NOMO-1 treated with dmso at 0.1 percent for 144 hours (cell line): Measurements from ENCODE around the gene TMED10.
"Not testable (repeated sequence)": the region's sequence is repeated elsewhere in the genome, so short reads cannot be mapped to it uniquely, and the experiment has no call there.

Experiments used
- DNase-seq: peaks from one replicate; lab custom pipeline; 2025; ENCODE audit not compliant: unreplicated experiment; lab: John Stamatoyannopoulos, UW

Gene TMED10

GRCh38 chr14:75132382-75133086 lies 43.9 kb downstream of the TMED10 start:
- peak; percentile 21 for DNase-seq

DNA sequence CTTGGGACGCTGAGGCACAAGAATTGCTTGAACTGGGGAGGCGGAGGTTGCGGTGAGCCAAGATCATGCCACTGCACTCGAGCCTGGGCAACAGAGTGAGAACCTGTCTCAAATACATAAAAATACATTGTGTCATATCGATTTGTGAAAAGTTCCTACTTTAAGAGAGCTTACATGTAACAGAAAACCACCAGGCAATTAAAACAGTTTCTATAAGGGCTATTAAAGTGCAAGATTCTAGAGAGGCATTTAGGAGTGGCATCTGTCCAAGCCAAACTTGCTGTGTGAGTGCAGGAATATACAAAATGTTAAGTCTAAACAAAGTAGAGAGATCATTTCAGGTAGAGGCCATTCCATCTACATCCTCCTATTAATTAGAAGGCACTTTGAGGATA lies 47.8 kb downstream of the TMED10 start:
- DNase-seq = no peak

DNA sequence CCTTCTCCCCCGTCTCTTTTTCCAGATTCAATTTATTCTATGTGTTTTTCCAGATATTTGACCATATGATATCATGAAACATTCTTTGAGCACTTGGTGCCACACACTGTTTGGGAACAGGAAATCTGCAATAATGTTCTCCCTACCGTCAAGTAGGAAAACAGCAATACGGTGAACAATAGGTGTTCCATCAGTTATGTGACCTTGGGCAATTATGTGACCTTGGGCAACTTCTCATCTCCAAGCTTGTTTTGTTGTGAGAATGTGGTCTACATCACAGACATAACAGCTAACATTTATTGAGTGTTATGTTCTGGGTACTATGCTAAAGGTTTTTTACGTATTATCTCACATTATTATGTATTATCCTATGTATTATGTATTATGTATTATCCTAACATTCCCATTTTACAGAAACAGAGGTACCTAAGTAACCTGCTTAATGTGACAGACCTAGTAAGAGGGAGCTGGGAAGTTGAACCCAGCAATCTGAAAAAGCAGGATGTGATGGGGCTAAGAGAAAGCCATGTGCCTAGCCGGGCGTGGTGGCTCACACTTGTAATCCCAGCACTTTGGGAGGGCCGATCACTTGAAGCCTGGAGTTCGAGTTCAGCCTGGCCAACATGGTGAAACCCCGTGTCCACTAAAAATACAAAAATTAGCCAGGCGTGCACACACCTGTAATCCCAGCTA lies 48.4 kb downstream of the TMED10 start:
- no peak for DNase-seq

GRCh38 chr14:75127474-75127820 lies 49.0 kb downstream of the TMED10 start:
- DNase-seq = not testable (repeated sequence)

DNA sequence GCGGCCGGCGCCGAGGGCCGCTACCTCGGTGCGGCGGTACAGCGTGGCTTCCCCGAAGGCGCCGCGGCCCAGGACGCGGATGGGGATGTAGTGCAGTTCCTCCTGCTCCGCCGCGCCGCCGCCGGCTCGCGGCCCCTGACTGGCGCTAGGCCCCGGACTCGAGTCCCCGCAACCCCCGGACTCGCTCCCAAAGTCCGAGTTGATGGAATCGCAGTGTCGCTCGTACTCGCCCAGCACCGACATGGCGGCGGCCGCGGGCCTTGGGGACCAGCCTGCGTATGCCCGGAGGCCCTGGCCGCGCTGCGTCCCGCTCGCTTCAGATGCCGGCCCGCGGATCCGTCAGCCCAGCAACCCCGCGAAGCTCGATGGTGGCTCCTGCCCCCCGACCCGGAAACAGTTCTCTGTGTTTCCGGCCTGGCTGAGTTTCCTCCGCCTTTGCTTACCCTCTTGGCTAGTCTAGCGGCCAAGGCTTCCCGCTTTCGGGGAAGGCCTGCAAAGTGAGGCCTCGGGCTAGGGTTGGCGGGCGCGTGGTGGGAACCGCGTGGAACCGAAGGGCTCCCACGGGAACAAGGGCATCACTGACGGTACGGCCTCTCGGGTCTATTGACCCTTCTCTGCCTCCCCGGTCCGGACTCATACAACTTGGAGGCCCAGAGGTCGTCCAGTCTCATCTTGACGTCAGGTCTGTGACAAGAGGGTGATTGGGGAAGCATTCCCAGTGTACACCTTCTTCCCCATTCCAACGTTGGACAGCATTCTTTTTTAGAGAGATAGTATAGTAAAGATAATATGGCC lies 49.5 kb downstream of the TMED10 start, which contains the start of gene NEK9:
Gene NEK9, minus strand, starts transcription at position 370 of the 795 bp plus-strand sequence. Its CDS starts 127 bp downstream, at position 243.
- DNase-seq = peak; percentile 75

DNA sequence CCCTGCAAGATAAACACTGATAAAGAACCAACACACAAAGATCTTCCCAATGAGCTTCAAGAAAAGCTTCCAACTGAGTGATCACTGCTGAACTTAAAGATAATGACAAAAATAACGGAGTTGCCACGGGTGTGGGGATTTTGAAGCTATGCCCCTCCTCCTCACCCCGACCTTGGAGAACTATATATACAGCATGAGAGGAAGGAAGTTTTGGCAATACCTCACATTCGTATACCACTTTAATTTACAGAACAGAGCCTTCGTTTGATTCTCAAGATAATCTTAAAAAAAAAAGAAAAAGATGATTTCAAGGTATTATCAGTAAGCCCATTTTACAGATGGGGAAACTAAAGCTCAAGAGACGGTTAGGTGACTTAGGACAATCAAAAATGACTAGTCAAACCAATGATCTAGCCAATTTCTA lies 50.3 kb downstream of the TMED10 start:
- peak; percentile 13 for DNase-seq

DNA sequence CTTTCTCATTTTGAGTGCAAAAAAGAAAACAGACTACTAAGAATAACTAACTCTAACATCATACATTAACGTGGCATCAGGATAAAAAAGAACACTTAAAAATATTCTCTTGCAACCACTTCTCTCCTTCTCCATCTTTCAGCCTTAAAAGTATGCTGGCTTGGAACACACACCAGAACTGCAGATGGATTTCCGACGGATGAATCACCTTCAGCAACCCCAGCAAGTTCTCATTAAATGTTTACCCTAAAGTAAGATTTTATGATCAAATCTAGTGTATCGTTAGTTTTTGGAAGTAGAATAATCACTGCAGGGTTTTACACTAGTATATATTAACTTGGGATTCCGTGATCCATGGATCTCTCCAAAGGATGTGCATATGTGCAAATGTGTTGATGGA lies 50.8 kb downstream of the TMED10 start:
- DNase-seq = peak; percentile 41

GRCh38 chr14:75123991-75124390 lies 52.4 kb downstream of the TMED10 start:
- DNase-seq = peak; percentile 30

GRCh38 chr14:75121552-75121951 lies 54.9 kb downstream of the TMED10 start:
- DNase-seq = no peak

DNA sequence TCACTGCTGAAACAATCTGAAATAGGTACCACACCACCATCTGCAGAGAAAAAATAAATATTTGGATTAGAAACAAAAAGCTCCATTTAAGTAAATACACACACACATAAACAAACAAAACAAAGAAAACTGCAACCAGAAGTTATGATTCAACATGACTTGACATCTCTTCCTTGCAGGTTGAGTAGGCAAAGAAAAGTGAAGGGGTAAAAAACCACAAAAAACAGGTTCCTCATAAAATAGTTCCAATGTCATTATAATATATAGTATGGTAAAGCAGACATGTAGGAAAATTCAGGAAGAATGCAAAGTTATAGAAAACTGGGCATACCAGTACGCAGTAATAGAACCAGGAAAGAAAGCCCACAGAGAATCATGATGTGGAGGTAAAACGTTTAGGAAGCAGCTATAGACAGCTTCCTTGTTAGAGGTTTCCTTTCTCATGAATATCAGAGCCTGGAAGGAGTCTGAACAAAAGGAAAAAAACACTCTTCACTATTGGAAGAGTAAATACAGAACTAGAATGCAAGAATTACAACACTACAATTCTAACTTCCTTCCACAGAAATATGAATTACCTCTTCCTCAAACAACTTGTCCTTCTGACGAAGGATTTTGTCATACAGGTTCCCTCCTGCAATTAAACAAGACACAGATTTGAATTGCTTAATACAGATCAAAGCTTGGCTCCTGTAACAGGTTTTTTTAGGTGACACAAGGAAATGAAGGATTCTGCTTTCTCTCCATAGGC lies 55.7 kb downstream of the TMED10 start:
- peak; percentile 36 for DNase-seq

DNA sequence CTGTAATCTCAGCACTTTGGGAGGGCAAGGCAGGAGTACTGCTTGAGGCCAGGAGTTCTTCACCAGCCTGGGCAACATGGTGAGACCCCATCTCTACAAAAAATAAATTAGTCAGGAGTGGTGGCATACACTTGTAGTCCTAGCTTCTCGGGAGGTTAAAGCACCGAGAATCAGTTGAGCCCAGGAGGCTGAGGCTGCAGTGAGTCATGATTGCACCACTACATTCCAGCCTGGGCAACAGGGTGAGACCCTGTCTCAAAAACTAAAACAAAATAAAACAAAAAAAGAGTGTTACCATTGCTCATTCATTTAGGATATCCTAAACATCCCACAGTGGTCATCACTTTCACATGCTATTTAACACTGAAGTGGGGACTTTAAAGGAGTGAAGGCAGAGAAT lies 57.4 kb downstream of the TMED10 start:
- DNase-seq = no peak

DNA sequence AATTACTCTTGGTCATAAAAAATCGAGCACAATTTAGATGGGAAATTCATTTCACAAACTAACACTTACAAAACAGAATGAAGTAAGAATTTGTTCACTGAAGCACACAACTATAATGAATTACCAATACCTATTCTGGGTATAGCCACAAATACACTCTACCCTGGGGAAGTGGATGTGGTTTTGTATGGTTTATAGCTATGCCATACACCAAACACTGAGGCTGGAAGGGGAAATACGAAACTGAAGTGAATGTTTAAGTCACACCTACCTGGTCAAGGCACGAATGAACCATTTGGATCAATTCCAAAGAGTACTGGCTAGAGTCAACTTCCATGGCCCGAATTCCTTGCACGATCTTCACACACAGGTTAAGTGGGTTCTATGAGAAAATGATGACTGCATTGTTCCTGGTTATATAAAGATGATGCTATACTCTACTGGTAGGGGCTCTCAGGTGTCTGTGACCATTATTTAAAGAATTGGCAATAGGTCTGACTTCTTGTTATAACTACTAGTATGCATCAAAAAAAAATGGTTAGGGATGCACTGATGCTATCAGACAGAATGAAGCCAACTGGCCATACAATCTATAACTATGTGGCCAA lies 62.4 kb downstream of the TMED10 start:
- no peak for DNase-seq

GRCh38 chr14:75109877-75110276 lies 66.5 kb downstream of the TMED10 start:
- no peak for DNase-seq

DNA sequence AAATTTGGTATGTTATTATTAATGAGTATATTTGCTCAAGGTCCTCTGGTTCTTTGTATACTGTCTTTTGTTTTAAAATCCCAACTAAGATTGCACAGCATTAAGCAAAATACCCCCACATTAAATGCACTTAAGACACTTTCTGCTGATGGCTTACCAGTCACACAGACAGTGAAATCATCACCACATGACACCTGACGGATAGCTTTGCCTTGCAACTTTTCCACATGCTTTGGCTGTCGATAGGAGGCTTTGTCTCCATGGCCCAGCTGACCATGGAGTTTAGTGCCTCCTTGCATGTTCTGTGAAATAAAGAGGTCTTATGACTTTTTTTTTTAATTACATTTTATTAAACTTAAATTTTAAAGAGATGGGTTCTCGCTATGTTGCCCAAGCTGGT lies 69.2 kb downstream of the TMED10 start:
- no peak for DNase-seq

GRCh38 chr14:75101491-75101890 lies 74.9 kb downstream of the TMED10 start:
- no peak for DNase-seq

GRCh38 chr14:75098682-75099081 lies 77.7 kb downstream of the TMED10 start:
- DNase-seq = no peak

GRCh38 chr14:75098212-75098611 lies 78.2 kb downstream of the TMED10 start:
- DNase-seq = no peak

DNA sequence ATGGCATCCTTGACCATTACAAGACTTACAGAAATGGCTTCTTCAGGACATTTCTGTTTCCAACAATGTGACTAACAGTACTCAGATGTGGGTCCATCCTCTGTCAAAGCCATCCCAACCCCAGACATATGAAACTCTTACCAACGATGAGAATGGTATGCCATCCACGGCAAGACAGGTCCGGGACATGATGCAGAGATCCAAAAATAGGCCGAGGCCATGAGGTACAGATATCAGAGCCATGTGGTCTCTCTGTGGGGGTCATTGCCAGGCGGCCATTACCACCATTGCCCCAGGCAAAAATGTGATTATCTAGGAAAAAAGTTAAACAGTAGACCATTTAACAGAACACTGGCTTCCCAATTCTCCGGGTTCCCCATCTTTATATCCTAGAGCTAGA lies 79.5 kb downstream of the TMED10 start:
- no peak for DNase-seq

GRCh38 chr14:75095690-75096089 lies 80.7 kb downstream of the TMED10 start:
- no peak for DNase-seq

DNA sequence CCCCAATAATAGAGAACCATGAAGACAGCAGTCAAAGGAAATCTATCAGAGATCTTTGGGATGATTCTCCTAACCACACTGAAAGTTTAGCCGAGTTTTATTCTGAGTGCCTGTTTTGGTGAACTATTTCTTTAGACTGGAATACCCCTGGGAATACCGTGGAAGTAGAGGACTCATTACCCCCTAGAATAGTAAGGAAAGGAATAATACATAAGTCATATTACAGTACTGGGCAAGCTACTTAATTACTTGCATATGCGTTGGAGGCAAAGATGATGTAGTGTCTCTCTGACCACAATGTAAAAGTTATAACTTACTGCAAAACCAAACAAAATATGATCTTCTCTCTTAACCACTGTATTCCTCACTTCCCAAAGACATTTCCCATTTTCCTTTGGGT lies 81.5 kb downstream of the TMED10 start:
- no peak for DNase-seq

GRCh38 chr14:75092698-75093097 lies 83.7 kb downstream of the TMED10 start:
- DNase-seq = no peak
